ENCODE data around the gene ACSS1.

Gene ACSS1

GRCh38 chr20:24971376-24972101 lies 86.4 kb downstream of the ACSS1 start:
- no peak for DNase-seq (ENCODE audit: low read depth in 2 of 2)

- DNase-seq (ENCODE audit: low read depth in 2 of 2), result no peak
These were observed 87.2 kb downstream of the ACSS1 start for GRCh38 chr20:24970754-24971153.

- no peak for DNase-seq (ENCODE audit: low read depth in 2 of 2)
These were observed 87.8 kb downstream of the ACSS1 start for GRCh38 chr20:24970030-24970553.

- no peak for DNase-seq (ENCODE audit: low read depth in 2 of 2)
These were observed 88.5 kb downstream of the ACSS1 start for GRCh38 chr20:24969186-24970029.

GRCh38 chr20:24968278-24968800 lies 89.6 kb downstream of the ACSS1 start:
- no peak for DNase-seq (ENCODE audit: low read depth in 2 of 2)

GRCh38 chr20:24966317-24967012 lies 91.5 kb downstream of the ACSS1 start:
- no peak for DNase-seq (ENCODE audit: low read depth in 2 of 2)

- no peak for DNase-seq (ENCODE audit: low read depth in 2 of 2)
These were observed 92.6 kb downstream of the ACSS1 start for GRCh38 chr20:24965065-24965919.

GRCh38 chr20:24964506-24964840 lies 93.5 kb downstream of the ACSS1 start:
- no peak for DNase-seq (ENCODE audit: low read depth in 2 of 2)

GRCh38 chr20:24963672-24964505 lies 94.0 kb downstream of the ACSS1 start:
- no peak for DNase-seq (ENCODE audit: low read depth in 2 of 2)

GRCh38 chr20:24962510-24962909 lies 95.4 kb downstream of the ACSS1 start:
- DNase-seq (ENCODE audit: low read depth in 2 of 2), result no peak

- DNase-seq (ENCODE audit: low read depth in 2 of 2), result no peak
These were observed 95.8 kb downstream of the ACSS1 start for GRCh38 chr20:24962182-24962492.

- DNase-seq (ENCODE audit: low read depth in 2 of 2), result no peak
These were observed 96.4 kb downstream of the ACSS1 start for GRCh38 chr20:24961384-24962181.

- DNase-seq (ENCODE audit: low read depth in 2 of 2), result no peak
These were observed 97.1 kb downstream of the ACSS1 start for GRCh38 chr20:24960861-24961260.

GRCh38 chr20:24960302-24960801 lies 97.6 kb downstream of the ACSS1 start:
- DNase-seq (ENCODE audit: low read depth in 2 of 2), result no peak

- DNase-seq (ENCODE audit: low read depth in 2 of 2), result no peak
These were observed 98.2 kb downstream of the ACSS1 start for GRCh38 chr20:24959591-24960301.

- no peak for DNase-seq (ENCODE audit: low read depth in 2 of 2)
These were observed 99.2 kb downstream of the ACSS1 start for GRCh38 chr20:24958506-24959385.

GRCh38 chr20:24957326-24958016 lies 100.5 kb downstream of the ACSS1 start:
- DNase-seq (ENCODE audit: low read depth in 2 of 2), result no peak
